GM12878 (cell line): ENCODE measurements around the gene ZC3H12D. TPM values are rescaled to one million over a fixed set of nuclear protein-coding genes. Genes with fewer than 3 reads are reported as not detected.
A peak's percentile ranks its signal among the peaks of the same experiment; 100 is the strongest.

Source experiments
- ASH2L ChIP-seq: fragments of 300-600, 200-600 bp; sonication (generic); IDR thresholded peaks from 2 replicates; pipeline ENCODE4 v1.6.1; 2017; ENCODE audit warnings: low read depth, mild to moderate bottlenecking, borderline replicate concordance
- CBX3 ChIP-seq: fragments of 200-600 bp; sonication (generic); IDR thresholded peaks from 2 replicates; pipeline ENCODE4 v1.6.1; 2016; ENCODE audit warnings: low read depth, borderline replicate concordance
- CREB1 ChIP-seq: IDR thresholded peaks from 2 replicates; pipeline ENCODE4 v1.6.1; 2012; ENCODE audit warnings: low read depth, mild to moderate bottlenecking, inconsistent platforms
- EZH2 ChIP-seq: IDR thresholded peaks from 2 replicates; pipeline ENCODE4 v1.6.1; 2012; ENCODE audit warnings: low read depth, mild to moderate bottlenecking, control low read depth, inconsistent platforms, low read length, borderline replicate concordance; ENCODE audit not compliant: control insufficient read depth
- GATAD2B ChIP-seq: fragments of 450-650 bp; conservative IDR thresholded peaks from 2 replicates; pipeline ENCODE4 v1.6.1; 2017; ENCODE audit warnings: low read depth, mild to moderate bottlenecking, moderate library complexity
- IKZF2 ChIP-seq, 2 experiments: fragments of 450-650 bp; IDR thresholded peaks; 2 replicates each; pipeline ENCODE4 v1.6.1; 2017; ENCODE audit warnings: mild to moderate bottlenecking in 2 of 2, moderate library complexity in 2 of 2
- MXI1 ChIP-seq: fragments of 150-350 bp; IDR thresholded peaks from 2 replicates; pipeline ENCODE4 v1.6.1; 2011; ENCODE audit warnings: low read depth, mild to moderate bottlenecking, inconsistent platforms, low read length, improper control_type of control experiment
- MYB ChIP-seq: fragments of 150-350 bp; IDR thresholded peaks from 2 replicates; pipeline ENCODE4 v1.6.1; 2014; ENCODE audit warnings: mild to moderate bottlenecking, low read depth, low read length, borderline replicate concordance
- NBN ChIP-seq: fragments of 450-650 bp; IDR thresholded peaks from 2 replicates; pipeline ENCODE4 v1.6.1; 2016
- PML ChIP-seq: IDR thresholded peaks from 2 replicates; pipeline ENCODE4 v1.6.1; 2012; ENCODE audit warnings: low read length, inconsistent platforms
- RAD51 ChIP-seq: fragments of 450-650 bp; IDR thresholded peaks from 2 replicates; pipeline ENCODE4 v1.6.1; 2016; ENCODE audit warnings: moderate library complexity, mild to moderate bottlenecking, inconsistent platforms
- RCOR1 ChIP-seq: conservative IDR thresholded peaks from 2 replicates; pipeline ENCODE4 v1.6.1; 2012; ENCODE audit warnings: low read depth, low read length, improper control_type of control experiment
- RUNX3 ChIP-seq: IDR thresholded peaks from 2 replicates; pipeline ENCODE4 v1.6.1; 2012; ENCODE audit warnings: low read length, inconsistent platforms
- SMAD5 ChIP-seq: IDR thresholded peaks from 2 replicates; pipeline ENCODE4 v1.6.1; 2016; ENCODE audit warnings: antibody characterized with exemption, low read depth
- SP1 ChIP-seq: IDR thresholded peaks from one replicate; pipeline ENCODE4 v1.6.1; 2011; ENCODE audit warnings: low read depth, low read length
- SUZ12 ChIP-seq: fragments of 200-600 bp; sonication (generic); IDR thresholded peaks from one replicate; pipeline ENCODE4 v1.6.1; 2018; ENCODE audit warnings: antibody characterized with exemption, mild to moderate bottlenecking; ENCODE audit not compliant: unreplicated experiment
- TCF3 ChIP-seq: IDR thresholded peaks from 2 replicates; pipeline ENCODE4 v1.6.1; 2012; ENCODE audit warnings: low read depth, mild to moderate bottlenecking, low read length, borderline replicate concordance; ENCODE audit not compliant: insufficient read depth
- ZNF207 ChIP-seq: fragments of 450-650 bp; IDR thresholded peaks from 2 replicates; pipeline ENCODE4 v1.6.1; 2014; ENCODE audit warnings: antibody characterized with exemption, mild to moderate bottlenecking, borderline replicate concordance
- polyA plus RNA-seq, 11 experiments: library from polyadenylated mRNA; depleted of rRNA in 4 of 11; unstranded in 6 of 11; stranded (reverse) in 5 of 11; fragments of >200 nt; fragmentation: Nextera tagmentation in 4 of 11; fragmentation: Illumina TruSeq in 1 of 11; extraction: Ambion mirVana in 4 of 11; extraction: Trizol in 1 of 11; gene quantifications; 1 replicate in 1 of 11; 2 replicates in 10 of 11; pipeline versions ENCODE4 v1.2.1 to v1.2.3, GENCODE V29; 2011 to 2016; ENCODE audit warnings: inconsistent platforms in 2 of 11, missing spikeins in 2 of 11, low read depth in 1 of 11
- total RNA-seq, 4 experiments: library from RNA; depleted of rRNA in 3 of 4; stranded (reverse); fragments of >200 nt in 3 of 4; fragmentation: Illumina TruSeq in 1 of 4; extraction: Trizol in 1 of 4; gene quantifications; 2 replicates each; pipeline versions ENCODE4 v1.2.1 to v1.2.3, GENCODE V29; 2013 to 2021
- TF ChIP-seq, protein P1 (sequence below): fragments of 450-650 bp; IDR thresholded peaks from 2 replicates; pipeline ENCODE4 v1.6.1; 2016; ENCODE audit warnings: mild to moderate bottlenecking, moderate library complexity, borderline replicate concordance
- TF ChIP-seq, protein P2 (sequence below): IDR thresholded peaks from 2 replicates; pipeline ENCODE4 v1.6.1; 2011; ENCODE audit warnings: borderline replicate concordance, low read depth, mild to moderate bottlenecking, moderate library complexity, mixed read lengths, low read length; ENCODE audit not compliant: insufficient read depth; ENCODE audit errors: extremely low read length
- TF ChIP-seq, protein P3 (sequence below): fragments of 450-650 bp; IDR thresholded peaks from 2 replicates; pipeline ENCODE4 v1.6.1; 2016; ENCODE audit warnings: mild to moderate bottlenecking
- TF ChIP-seq, protein P4 (sequence below): fragments of 450-650 bp; IDR thresholded peaks from 2 replicates; pipeline ENCODE4 v1.6.1; 2017; ENCODE audit warnings: mild to moderate bottlenecking

The ZC3H12D gene
- total and polyA plus RNA-seq, 10 of the 15 experiments (the other 5 are each of a cell fraction or from before 2014, with no cell fraction given): 1.4 to 29.7 (median 8.8) TPM

DNA sequence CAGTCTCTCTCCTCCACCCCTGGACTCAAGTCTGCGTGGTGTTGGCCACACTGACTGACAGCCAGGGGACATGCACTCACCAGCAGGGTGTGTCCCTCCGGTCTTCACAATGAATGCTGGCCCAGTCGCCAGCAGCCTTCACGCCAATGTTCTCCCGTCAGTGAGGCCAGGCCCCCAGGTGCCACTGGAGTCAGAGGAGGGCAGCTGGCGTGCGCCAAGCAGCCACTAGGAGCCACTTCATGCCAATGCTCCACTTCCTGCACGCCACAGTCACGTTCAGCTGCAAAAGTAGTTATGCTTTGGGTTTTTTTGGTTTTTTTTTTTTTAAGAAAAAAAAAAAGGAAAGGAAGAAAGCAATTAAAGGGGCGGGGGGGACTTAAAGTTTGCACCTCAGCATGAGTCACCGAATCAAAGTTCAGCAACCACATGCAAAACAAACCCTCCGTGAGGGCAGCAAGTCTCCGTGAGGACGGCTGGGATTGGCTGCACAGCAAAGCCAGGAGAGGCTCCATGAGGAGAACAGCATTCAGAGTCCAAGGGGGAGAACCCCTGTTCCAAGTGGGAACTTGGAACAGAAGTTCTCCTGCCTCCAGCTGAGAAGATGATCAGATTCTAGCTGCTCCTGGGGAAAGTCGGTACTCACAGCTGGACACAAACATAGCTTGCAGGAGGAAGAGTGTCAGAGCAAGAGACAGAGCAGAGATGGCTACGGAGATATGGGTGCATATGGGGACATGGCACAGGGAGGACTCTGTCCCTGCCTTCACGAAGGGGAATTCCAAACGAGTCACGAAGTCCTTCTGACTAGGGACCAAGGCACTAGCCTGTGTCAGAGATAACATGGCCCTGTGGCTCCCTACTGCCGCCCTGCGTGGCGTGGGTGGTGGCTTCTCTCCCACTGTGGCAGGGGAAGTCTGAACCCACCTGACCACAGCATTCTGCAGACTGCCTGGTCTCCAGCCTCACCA lies at the start of gene ZC3H12D (continued):
- no peak for TF ChIP-seq ASH2L
- peak; percentile 23; the same call in 1 of the 2 replicates for TF ChIP-seq RAD51
- no peak; the same call in 1 of the 2 replicates for TF ChIP-seq ZNF207
- TF ChIP-seq IKZF2 (IDR thresholded peaks at IDR 0.05): peak; percentile 76 to 91
- peak; percentile 52; the same call in 1 of the 2 replicates for TF ChIP-seq CREB1
- TF ChIP-seq EZH2: no peak
- peak; percentile 93 for TF ChIP-seq GATAD2B
- TF ChIP-seq RUNX3: peak; percentile 78
- TF ChIP-seq TCF3: peak; percentile 71; the same call in 1 of the 2 replicates
- TF ChIP-seq SP1: peak; percentile 41
- TF ChIP-seq RCOR1: peak; percentile 50; the same call in 1 of the 2 replicates
- TF ChIP-seq MYB: no peak
- TF ChIP-seq, protein P1, sequence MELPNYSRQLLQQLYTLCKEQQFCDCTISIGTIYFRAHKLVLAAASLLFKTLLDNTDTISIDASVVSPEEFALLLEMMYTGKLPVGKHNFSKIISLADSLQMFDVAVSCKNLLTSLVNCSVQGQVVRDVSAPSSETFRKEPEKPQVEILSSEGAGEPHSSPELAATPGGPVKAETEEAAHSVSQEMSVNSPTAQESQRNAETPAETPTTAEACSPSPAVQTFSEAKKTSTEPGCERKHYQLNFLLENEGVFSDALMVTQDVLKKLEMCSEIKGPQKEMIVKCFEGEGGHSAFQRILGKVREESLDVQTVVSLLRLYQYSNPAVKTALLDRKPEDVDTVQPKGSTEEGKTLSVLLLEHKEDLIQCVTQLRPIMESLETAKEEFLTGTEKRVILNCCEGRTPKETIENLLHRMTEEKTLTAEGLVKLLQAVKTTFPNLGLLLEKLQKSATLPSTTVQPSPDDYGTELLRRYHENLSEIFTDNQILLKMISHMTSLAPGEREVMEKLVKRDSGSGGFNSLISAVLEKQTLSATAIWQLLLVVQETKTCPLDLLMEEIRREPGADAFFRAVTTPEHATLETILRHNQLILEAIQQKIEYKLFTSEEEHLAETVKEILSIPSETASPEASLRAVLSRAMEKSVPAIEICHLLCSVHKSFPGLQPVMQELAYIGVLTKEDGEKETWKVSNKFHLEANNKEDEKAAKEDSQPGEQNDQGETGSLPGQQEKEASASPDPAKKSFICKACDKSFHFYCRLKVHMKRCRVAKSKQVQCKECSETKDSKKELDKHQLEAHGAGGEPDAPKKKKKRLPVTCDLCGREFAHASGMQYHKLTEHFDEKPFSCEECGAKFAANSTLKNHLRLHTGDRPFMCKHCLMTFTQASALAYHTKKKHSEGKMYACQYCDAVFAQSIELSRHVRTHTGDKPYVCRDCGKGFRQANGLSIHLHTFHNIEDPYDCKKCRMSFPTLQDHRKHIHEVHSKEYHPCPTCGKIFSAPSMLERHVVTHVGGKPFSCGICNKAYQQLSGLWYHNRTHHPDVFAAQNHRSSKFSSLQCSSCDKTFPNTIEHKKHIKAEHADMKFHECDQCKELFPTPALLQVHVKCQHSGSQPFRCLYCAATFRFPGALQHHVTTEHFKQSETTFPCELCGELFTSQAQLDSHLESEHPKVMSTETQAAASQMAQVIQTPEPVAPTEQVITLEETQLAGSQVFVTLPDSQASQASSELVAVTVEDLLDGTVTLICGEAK: no peak
- TF ChIP-seq, protein P2, sequence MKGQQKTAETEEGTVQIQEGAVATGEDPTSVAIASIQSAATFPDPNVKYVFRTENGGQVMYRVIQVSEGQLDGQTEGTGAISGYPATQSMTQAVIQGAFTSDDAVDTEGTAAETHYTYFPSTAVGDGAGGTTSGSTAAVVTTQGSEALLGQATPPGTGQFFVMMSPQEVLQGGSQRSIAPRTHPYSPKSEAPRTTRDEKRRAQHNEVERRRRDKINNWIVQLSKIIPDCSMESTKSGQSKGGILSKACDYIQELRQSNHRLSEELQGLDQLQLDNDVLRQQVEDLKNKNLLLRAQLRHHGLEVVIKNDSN: no peak
- peak; percentile 74 for TF ChIP-seq MXI1
- no peak for TF ChIP-seq PML
- TF ChIP-seq, protein P3, sequence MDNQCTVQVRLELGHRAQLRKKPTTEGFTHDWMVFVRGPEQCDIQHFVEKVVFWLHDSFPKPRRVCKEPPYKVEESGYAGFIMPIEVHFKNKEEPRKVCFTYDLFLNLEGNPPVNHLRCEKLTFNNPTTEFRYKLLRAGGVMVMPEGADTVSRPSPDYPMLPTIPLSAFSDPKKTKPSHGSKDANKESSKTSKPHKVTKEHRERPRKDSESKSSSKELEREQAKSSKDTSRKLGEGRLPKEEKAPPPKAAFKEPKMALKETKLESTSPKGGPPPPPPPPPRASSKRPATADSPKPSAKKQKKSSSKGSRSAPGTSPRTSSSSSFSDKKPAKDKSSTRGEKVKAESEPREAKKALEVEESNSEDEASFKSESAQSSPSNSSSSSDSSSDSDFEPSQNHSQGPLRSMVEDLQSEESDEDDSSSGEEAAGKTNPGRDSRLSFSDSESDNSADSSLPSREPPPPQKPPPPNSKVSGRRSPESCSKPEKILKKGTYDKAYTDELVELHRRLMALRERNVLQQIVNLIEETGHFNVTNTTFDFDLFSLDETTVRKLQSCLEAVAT: peak; percentile 72
- TF ChIP-seq SMAD5: no peak
- no peak for TF ChIP-seq SUZ12
- TF ChIP-seq CBX3: no peak
- TF ChIP-seq, protein P4, sequence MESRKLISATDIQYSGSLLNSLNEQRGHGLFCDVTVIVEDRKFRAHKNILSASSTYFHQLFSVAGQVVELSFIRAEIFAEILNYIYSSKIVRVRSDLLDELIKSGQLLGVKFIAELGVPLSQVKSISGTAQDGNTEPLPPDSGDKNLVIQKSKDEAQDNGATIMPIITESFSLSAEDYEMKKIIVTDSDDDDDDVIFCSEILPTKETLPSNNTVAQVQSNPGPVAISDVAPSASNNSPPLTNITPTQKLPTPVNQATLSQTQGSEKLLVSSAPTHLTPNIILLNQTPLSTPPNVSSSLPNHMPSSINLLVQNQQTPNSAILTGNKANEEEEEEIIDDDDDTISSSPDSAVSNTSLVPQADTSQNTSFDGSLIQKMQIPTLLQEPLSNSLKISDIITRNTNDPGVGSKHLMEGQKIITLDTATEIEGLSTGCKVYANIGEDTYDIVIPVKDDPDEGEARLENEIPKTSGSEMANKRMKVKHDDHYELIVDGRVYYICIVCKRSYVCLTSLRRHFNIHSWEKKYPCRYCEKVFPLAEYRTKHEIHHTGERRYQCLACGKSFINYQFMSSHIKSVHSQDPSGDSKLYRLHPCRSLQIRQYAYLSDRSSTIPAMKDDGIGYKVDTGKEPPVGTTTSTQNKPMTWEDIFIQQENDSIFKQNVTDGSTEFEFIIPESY: no peak
- TF ChIP-seq NBN: peak; percentile 86
